Inflammatory macrophage treated with lipopolysaccharide for 4 hours (primary cell): Measurements from ENCODE around the gene ACTL8.

Experiments
- DNase-seq: peaks from one replicate; pipeline ENCODE4 v3.0.0-alpha.2; 2020

The ACTL8 gene

DNA sequence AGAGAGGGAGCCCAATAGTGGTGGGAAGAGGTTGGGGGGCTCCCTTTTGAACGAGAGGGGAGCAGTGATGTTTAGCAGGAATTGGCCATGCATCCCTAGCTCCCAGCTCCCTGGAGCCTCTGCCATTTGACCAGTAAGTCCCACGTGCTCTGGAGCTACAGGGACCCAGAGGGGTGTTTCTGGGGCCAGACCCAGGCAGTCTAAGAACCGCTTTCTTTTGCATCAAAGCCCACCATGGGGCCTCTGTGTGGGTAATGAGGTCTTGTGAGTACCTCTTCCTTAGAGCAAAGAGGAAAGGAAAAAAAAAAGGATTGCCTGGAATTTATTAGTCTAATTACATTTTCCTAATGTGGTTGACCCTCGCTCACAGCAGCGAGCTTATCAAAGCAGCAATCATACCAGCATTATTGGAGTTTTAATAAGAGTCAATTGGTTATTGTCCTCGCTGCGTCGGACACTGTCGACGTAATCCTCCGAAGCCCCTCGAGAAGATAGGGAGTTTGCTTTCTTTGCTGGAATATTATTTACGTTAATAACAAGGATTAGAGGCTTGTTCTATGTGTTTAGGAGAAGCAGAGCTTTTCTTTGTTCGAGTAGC lies 17.6 kb downstream of the ACTL8 start:
- no peak for DNase-seq

- no peak for DNase-seq
Measured at GRCh38 chr1:17773591-17774326, 18.6 kb downstream of the ACTL8 start.

- no peak for DNase-seq
Measured at GRCh38 chr1:17774452-17774851, 19.3 kb downstream of the ACTL8 start.

DNA sequence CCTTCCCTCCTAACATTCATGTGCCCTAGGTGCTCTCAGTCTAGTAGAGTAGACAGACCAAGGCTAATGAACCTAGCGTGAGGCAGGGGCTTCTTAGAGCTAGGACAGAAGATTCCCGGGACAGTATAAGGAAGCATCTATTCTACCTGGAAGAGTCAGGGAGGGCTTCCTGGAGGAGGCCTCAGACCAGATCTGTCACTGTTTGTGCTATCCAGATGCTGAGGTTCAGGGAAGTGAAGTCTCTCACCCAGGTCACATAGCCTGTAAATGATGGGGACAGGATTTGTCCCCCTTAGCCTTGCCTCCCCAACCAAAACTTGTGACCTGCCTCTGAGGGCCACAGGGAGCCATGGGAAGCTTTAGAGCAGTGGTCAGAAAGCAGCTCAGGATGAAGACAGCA lies 20.7 kb downstream of the ACTL8 start:
- no peak for DNase-seq

GRCh38 chr1:17776426-17776825 lies 21.3 kb downstream of the ACTL8 start:
- DNase-seq: no peak

GRCh38 chr1:17777330-17777729 lies 22.2 kb downstream of the ACTL8 start:
- no peak for DNase-seq

DNA sequence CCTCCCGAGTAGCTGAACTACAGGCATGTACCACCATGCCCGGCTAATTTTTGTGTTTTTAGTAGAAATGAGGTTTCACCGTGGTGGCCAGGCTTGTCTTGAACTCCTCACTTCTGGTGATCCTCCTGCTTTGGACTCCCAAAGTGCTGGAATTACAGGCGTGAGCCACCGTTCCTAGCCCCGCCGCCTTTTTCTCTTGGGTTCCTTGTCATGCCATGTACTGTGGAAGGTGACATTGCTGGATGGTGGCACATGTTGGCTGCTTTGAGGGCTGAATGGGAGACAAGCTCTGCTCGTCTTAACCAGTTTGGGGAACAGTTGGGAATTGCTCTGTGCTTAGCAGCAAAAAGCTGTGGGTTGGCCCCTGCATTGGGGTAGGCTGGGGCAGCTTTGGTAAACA lies 22.7 kb downstream of the ACTL8 start:
- DNase-seq: no peak

GRCh38 chr1:17780916-17781315 lies 25.8 kb downstream of the ACTL8 start:
- no peak for DNase-seq

DNA sequence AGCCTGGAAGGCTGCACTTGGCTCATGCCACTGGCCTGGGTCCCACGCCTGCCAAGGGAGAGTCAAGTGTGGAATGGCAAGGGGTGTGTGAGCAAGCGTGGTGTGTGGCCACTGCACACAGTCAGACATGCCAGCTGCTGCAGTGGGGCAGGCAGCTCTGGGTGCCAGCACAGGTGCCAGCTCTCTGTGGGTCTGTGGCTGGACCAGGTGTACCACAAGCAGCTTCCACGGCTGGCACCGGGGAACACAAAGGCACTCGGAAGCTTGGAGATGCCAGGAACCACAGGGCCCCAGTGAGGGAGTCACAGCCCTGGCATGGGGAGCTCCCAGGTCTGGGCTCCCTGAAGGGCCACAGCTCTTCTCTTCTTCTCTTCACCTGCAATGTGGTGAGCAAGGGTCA lies 34.8 kb downstream of the ACTL8 start:
- DNase-seq: no peak

GRCh38 chr1:17790383-17791054 lies 35.4 kb downstream of the ACTL8 start:
- no peak for DNase-seq

- no peak for DNase-seq
Measured at GRCh38 chr1:17791055-17791390, 35.9 kb downstream of the ACTL8 start.

DNA sequence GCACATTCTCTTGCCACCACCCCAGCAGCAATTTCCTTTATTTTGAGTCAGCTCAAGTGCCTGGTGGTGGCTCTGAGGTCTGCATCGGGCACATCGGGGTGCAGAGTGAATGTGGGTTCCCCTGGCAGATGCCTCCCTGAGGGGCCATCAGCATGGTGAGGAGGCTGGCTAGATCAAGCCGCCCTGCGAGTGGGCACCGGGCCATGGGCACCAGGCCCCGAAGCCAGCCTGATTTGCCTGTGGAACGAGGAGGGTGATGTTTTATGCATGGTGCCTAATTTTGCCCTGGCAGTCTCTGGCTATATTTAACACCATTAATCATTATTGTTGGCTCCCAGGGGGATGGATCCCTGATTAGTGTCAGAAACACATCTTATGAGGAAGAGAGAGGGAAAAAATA lies 36.3 kb downstream of the ACTL8 start:
- DNase-seq: no peak

DNA sequence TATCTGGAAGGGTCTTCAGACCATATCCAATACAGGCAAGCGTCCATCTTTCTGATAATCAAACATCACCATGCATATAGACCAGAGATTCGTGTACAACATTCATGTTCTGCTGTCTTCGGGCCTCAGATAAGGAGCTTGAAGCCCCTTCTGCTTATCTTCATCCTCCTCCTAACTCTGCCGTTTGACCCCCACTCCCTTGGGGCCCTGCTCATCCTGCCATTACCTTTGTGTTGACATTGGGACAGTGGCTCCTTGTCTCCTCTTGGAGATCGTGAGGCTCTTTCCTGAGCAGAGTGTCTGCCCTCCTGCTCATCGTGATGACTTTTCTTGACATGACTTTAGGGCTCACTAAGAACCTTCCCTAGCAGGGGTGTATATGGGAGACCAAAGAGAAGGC lies 37.3 kb downstream of the ACTL8 start:
- no peak for DNase-seq

GRCh38 chr1:17795081-17795809 lies 40.1 kb downstream of the ACTL8 start:
- no peak for DNase-seq

DNA sequence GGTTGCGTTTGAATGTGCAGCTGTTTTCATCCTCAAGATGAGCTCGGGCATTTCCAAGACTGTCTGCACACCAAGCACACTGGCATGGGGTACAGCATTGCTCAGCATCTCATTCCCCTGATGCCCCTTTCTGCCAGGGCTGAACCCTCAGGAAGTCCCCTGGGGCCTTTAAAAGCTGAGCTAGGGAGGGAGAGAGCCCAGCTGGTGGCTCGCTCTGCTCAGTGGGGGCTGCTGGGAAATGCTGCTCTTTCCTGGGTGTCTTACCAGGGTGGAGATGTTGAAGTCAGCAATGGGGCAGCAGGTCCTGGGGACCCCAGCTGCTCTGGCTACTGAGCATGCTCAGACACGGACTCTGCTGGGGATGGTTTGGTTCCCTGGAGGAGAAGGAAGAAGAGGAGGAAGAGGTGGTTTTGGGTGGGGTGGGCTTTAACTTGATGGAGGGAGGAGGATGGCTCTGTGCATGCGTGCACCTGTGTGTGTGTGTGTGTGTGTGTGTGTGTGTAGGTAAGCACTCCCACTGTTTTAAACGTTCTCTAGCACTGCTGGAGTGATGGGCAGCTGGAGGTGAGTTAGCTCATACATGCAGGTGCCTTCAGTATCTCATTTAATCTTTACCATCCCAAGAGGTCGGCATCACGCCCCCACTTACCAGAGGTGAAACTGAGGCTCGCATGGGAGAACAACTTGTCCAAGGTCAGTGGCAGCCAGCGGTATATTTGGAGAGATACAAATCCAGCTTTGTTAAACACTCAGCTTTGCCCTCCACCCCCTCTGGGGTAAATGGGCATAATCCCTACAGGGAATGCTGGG lies 40.9 kb downstream of the ACTL8 start:
- no peak for DNase-seq

GRCh38 chr1:17797478-17797877 lies 42.3 kb downstream of the ACTL8 start:
- no peak for DNase-seq

DNA sequence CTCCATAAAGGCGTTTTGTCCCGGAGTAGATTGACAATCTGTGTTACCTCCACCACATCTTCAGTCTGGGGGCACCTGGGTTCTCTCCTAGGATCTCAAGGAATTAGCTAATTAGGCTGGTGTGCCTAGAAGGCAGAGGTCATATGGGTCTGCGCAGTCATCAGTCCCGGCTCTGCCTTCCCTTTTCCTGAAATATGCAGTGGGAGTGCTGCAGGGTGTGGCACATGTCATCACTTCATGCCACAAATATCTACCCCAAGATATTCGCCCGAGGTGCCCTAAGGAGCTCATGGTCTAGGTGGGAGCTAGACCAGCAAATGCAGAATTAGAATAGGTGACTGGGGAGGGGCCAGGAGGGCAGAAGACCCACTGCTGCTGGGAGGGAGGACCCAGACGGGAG lies 42.9 kb downstream of the ACTL8 start:
- DNase-seq: no peak

GRCh38 chr1:17798799-17799382 lies 43.8 kb downstream of the ACTL8 start:
- no peak for DNase-seq

- DNase-seq: no peak
Measured at GRCh38 chr1:17799642-17800041, 44.5 kb downstream of the ACTL8 start.

GRCh38 chr1:17802164-17802563 lies 47.0 kb downstream of the ACTL8 start:
- DNase-seq: no peak

GRCh38 chr1:17802945-17803344 lies 47.8 kb downstream of the ACTL8 start:
- DNase-seq: no peak

DNA sequence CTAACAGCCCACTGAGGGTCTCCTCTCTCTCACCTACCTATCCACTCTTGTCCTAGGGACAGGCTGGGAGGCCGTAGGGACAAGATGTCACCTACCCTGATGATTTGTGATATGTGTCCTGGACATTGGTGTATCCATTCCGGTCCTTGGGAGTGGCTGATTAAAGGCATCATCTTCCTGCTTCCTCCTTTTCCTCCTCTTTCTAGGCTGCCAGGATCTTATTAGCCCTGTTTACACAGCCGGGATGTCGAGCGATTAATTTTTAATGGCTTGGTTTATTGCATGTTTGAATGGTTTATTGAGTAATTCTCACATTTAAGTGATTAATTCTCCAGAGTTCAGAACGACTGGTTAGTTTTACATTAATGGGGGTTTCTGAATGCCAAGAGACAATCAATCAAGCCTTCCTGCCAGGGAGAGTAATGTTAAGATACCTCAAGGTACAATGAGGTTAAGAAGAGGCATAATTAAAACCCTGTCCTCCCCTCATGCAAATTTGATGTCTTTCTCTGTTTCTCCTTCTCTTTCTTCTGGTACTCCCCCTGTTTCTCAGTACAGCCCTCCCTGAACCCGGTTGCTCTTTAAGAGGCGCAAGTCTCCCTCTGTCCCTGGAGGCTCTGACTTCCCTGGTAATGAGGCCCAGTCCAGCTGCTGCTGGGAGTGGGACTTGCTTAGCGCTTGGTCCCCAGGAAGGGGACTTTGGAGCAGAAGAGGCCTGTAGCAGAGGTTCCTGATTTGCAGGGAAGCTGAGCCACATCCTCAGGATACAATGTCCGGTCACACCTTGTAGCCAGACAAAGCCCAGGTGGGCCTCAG lies 50.9 kb downstream of the ACTL8 start:
- DNase-seq: no peak
